Fibroblast of lung (primary cell): ENCODE data around the gene INTS7. TPM values are rescaled to one million over a fixed set of nuclear protein-coding genes. Genes with fewer than 3 reads are reported as not detected.

Experiments
- DNase-seq, 2 donors: peaks; one replicate each; pipeline versions ENCODE4 v3.0.0 to v3.0.0-alpha.2; 2010; ENCODE audit warnings: low read depth in 2 of 2
- H2AFZ ChIP-seq: 2 replicates; pipeline ENCODE4 v1.5.1; 2012; ENCODE audit warnings: low read length, control low read depth, inconsistent platforms
- H3K27ac ChIP-seq: 2 replicates; pipeline ENCODE4 v1.5.1; 2011; ENCODE audit warnings: low read length, control low read depth; ENCODE audit not compliant: insufficient read depth
- H3K27me3 ChIP-seq: 2 replicates; pipeline ENCODE4 v1.5.1; 2011; ENCODE audit warnings: mild to moderate bottlenecking, low read length; ENCODE audit not compliant: control insufficient read depth, insufficient read depth
- H3K36me3 ChIP-seq: 2 replicates; pipeline ENCODE4 v1.5.1; 2011; ENCODE audit warnings: low read length; ENCODE audit not compliant: control insufficient read depth, insufficient read depth
- H3K4me1 ChIP-seq: 2 replicates; pipeline ENCODE4 v1.5.1; 2011; ENCODE audit warnings: low read length; ENCODE audit not compliant: control insufficient read depth, insufficient read depth; ENCODE audit errors: extremely low read depth
- H3K4me2 ChIP-seq: 2 replicates; pipeline ENCODE4 v1.5.1; 2011; ENCODE audit warnings: low read length, control low read depth; ENCODE audit not compliant: insufficient read depth; ENCODE audit errors: extremely low read depth
- H3K4me3 ChIP-seq, 4 experiments: fragments of 200-600 bp in 1 of 4; sonication (generic) in 1 of 4; replicated peaks in 1 of 4; 2 replicates each; pipeline ENCODE4 v1.5.1; 2011 to 2016; ENCODE audit warnings: low read length in 4 of 4, low read depth in 3 of 4, mild to moderate bottlenecking in 3 of 4, control low read depth in 2 of 4, inconsistent platforms in 1 of 4, mixed read lengths in 1 of 4; ENCODE audit not compliant: insufficient read depth in 1 of 4; ENCODE audit errors: control extremely low read depth in 1 of 4
- H3K79me2 ChIP-seq: 2 replicates; pipeline ENCODE4 v1.5.1; 2012; ENCODE audit warnings: mild to moderate bottlenecking, low read length, inconsistent platforms; ENCODE audit not compliant: control insufficient read depth, insufficient read depth
- H3K9ac ChIP-seq: 2 replicates; pipeline ENCODE4 v1.5.1; 2011; ENCODE audit warnings: mild to moderate bottlenecking, low read length, control low read depth; ENCODE audit not compliant: insufficient read depth
- H3K9me3 ChIP-seq: 2 replicates; pipeline ENCODE4 v1.5.1; 2012; ENCODE audit warnings: low read depth, low read length; ENCODE audit not compliant: control insufficient read depth, insufficient read depth
- H4K20me1 ChIP-seq: 2 replicates; pipeline ENCODE4 v1.5.1; 2011; ENCODE audit warnings: low read length; ENCODE audit not compliant: control insufficient read depth, insufficient read depth; ENCODE audit errors: extremely low read depth
- CTCF ChIP-seq, 2 donors: IDR thresholded peaks in 1 of 2; conservative IDR thresholded peaks in 1 of 2; 1 replicate in 1 of 2; 2 replicates in 1 of 2; pipeline ENCODE4 v1.5.1; 2011 to 2012; ENCODE audit warnings: low read length in 2 of 2, control low read depth in 1 of 2, inconsistent platforms in 1 of 2, low read depth in 1 of 2, mild to moderate bottlenecking in 1 of 2
- EZH2 ChIP-seq: IDR thresholded peaks from 2 replicates; pipeline ENCODE4 v1.5.1; 2012; ENCODE audit warnings: low read length, control low read depth, mild to moderate bottlenecking; ENCODE audit errors: missing control alignments
- polyA plus RNA-seq, 2 donors: library from polyadenylated mRNA; depleted of rRNA in 1 of 2; stranded (reverse) in 1 of 2; unstranded in 1 of 2; fragments of >200 nt; gene quantifications; 2 replicates each; pipeline ENCODE4 v1.2.1, GENCODE V29; 2011 to 2012; ENCODE audit warnings: missing spikeins in 1 of 2
- total RNA-seq: library from RNA; depleted of rRNA; stranded (reverse); fragments of >200 nt; gene quantifications from 2 replicates; pipeline ENCODE4 v1.2.1, GENCODE V29; 2014

The INTS7 gene
- total and polyA plus RNA-seq, 2 donors (not counting 1 experiment from before 2014, with no cell fraction given): 20.6 to 23.7 TPM

- H3K4me3 ChIP-seq: no peak overlapping the region
- peaks cover 8% of the 10 kb centered on the region for H3K27me3 ChIP-seq
- no peaks in the 10 kb centered on the region for H3K4me1 ChIP-seq
- H3K27ac ChIP-seq: no peak overlapping the region
- no peak overlapping the region for H2AFZ ChIP-seq
- no peaks in the 10 kb centered on the region for H3K36me3 ChIP-seq
- no peaks in the 10 kb centered on the region for H4K20me1 ChIP-seq
- no peaks in the 10 kb centered on the region for H3K9me3 ChIP-seq
- DNase-seq: no peak
- H3K4me2 ChIP-seq: no peak overlapping the region
- TF ChIP-seq CTCF (conservative IDR thresholded peaks at IDR 0.05 in 1 of 2, IDR thresholded peaks at IDR 0.05 in 1 of 2; ENCODE audit: low read depth in 1 of 2, low read length in 2 of 2) (no peak), EZH2 (no peak)
- no peak overlapping the region for H3K9ac ChIP-seq
- no peaks in the 10 kb centered on the region for H3K79me2 ChIP-seq
Observed at GRCh38 chr1:211896958-211897357, 138.4 kb downstream of the INTS7 start.

- no peaks in the 10 kb centered on the region for H3K36me3 ChIP-seq
- no peak overlapping the region for H2AFZ ChIP-seq
- H3K79me2 ChIP-seq: no peaks in the 10 kb centered on the region
- TF ChIP-seq CTCF (conservative IDR thresholded peaks at IDR 0.05 in 1 of 2, IDR thresholded peaks at IDR 0.05 in 1 of 2; ENCODE audit: low read depth in 1 of 2, low read length in 2 of 2) (no peak), EZH2 (no peak)
- DNase-seq: no peak
- H3K9ac ChIP-seq: no peak overlapping the region
- H4K20me1 ChIP-seq: no peaks in the 10 kb centered on the region
- H3K4me2 ChIP-seq: no peak overlapping the region
- no peaks in the 10 kb centered on the region for H3K9me3 ChIP-seq
- peaks cover 8% of the 10 kb centered on the region for H3K27me3 ChIP-seq
- H3K4me3 ChIP-seq: no peak overlapping the region
- H3K27ac ChIP-seq: no peak overlapping the region
- no peaks in the 10 kb centered on the region for H3K4me1 ChIP-seq
Observed at GRCh38 chr1:211895126-211895759, 140.1 kb downstream of the INTS7 start.

DNA sequence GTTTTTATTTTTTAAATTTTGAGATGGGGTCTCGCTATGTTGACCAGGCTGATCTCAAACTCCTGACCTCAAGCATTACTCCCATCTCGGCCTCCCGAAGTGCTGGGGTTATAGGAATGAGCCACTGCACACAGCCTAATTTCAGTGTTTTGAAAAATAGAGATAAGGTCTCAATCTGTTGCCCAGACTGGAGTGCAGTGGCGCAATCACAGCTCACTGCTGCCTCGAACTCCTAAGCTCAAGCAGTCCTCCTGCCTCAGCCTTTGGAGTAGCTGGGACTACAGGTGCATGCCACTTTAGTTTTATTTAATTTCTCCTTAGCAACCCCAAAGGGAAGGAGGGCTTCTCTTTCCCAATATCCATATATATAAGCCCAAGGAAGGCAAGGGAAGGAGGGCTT, 141.0 kb downstream of the INTS7 start:
- no peaks in the 10 kb centered on the region for H3K79me2 ChIP-seq
- DNase-seq: no peak
- H4K20me1 ChIP-seq: no peaks in the 10 kb centered on the region
- no peaks in the 10 kb centered on the region for H3K9me3 ChIP-seq
- no peak overlapping the region for H2AFZ ChIP-seq
- TF ChIP-seq EZH2: no peak
- TF ChIP-seq CTCF (conservative IDR thresholded peaks at IDR 0.05 in 1 of 2, IDR thresholded peaks at IDR 0.05 in 1 of 2; ENCODE audit: low read depth in 1 of 2, low read length in 2 of 2): no peak
- no peaks in the 10 kb centered on the region for H3K4me1 ChIP-seq
- H3K36me3 ChIP-seq: no peaks in the 10 kb centered on the region
- no peak overlapping the region for H3K9ac ChIP-seq
- no peak overlapping the region for H3K4me2 ChIP-seq
- peaks cover 8% of the 10 kb centered on the region for H3K27me3 ChIP-seq
- no peak overlapping the region for H3K27ac ChIP-seq
- H3K4me3 ChIP-seq: no peak overlapping the region
